Testis (tissue), 3 donors: ENCODE data around the gene PTGDS. TPM values are rescaled to one million over a fixed set of nuclear protein-coding genes. Genes with fewer than 3 reads are reported as not detected.

Experiments used
- DNase-seq: peaks from one replicate; pipeline ENCODE4 v3.0.0-alpha.2; 2019
- H3K27ac ChIP-seq, 2 donors: fragments of 200-600 bp; sonication (generic); one replicate each; pipeline ENCODE4 v1.5.1; 2019
- H3K27me3 ChIP-seq: fragments of 200-600 bp; sonication (generic); one replicate; pipeline ENCODE4 v1.5.1; 2019
- H3K36me3 ChIP-seq: fragments of 200-600 bp; sonication (generic); one replicate; pipeline ENCODE4 v1.5.1; 2017; ENCODE audit warnings: low read depth; ENCODE audit errors: missing control alignments
- H3K4me1 ChIP-seq: fragments of 200-600 bp; sonication (generic); one replicate; pipeline ENCODE4 v1.5.1; 2019
- H3K4me3 ChIP-seq, 2 donors: fragments of 200-600 bp; sonication (generic); one replicate each; pipeline ENCODE4 v1.5.1; 2017 to 2019
- H3K9me3 ChIP-seq: fragments of 200-600 bp; sonication (generic); one replicate; pipeline ENCODE4 v1.5.1; 2017
- CTCF ChIP-seq, 3 experiments: fragments of 450-650 bp in 2 of 3; fragments of 200-600 bp in 1 of 3; sonication (generic) in 1 of 3; IDR thresholded peaks; one replicate each; pipeline ENCODE4 v1.5.1; 2016 to 2019; ENCODE audit warnings: antibody characterized with exemption in 3 of 3, mild to moderate bottlenecking in 2 of 3, moderate library complexity in 1 of 3
- POLR2A ChIP-seq: fragments of 450-650 bp; IDR thresholded peaks from one replicate; pipeline ENCODE4 v1.6.1; 2017; ENCODE audit warnings: antibody characterized with exemption, mild to moderate bottlenecking, moderate library complexity
- WGBS, 2 donors: methylation state at CpG; one replicate each; pipeline ENCODE4 v1.1.5; 2018; 5-methylcytosine and 5-hydroxymethylcytosine counted together
- intact Hi-C: fragments of 100-400 bp; cut with DNase I; formaldehyde crosslinking; loops from one replicate; pipeline ENCODE4 v1.15.1; 2023; ENCODE audit warnings: low total_unique reads
- polyA plus RNA-seq: library from polyadenylated mRNA; stranded (reverse); fragments of 350-450 nt; fragmentation: Illumina TruSeq; extraction: RNeasy Lipid Tissue Mini Kit (QIAGEN cat#74804); gene quantifications from one replicate; pipeline ENCODE4 v1.2.3, GENCODE V29; 2014; ENCODE audit warnings: low read depth, low replicate concordance; ENCODE audit not compliant: insufficient read depth
- total RNA-seq, 2 donors: library from RNA; depleted of rRNA; stranded (reverse); fragments of >200 nt; gene quantifications; one replicate each; pipeline ENCODE4 v1.2.3, GENCODE V29; 2016

Gene PTGDS
- total and polyA plus RNA-seq, 3 donors from 2014 or later, result 4,976 to 5,948 (median 5,554) TPM

GRCh38 chr9:136963341-136963740 lies 14.0 kb upstream of the PTGDS start:
- peak overlapping the region; percentile 81 for H3K27ac ChIP-seq
- H3K9me3 ChIP-seq, result no peaks in the 10 kb centered on the region
- TF ChIP-seq POLR2A (no peak), CTCF (IDR thresholded peaks at IDR 0.05) (no peak)

GRCh38 chr9:136963751-136964150 lies 13.6 kb upstream of the PTGDS start:
- H3K4me3 ChIP-seq, result no peak overlapping the region
- H3K27me3 ChIP-seq, result no peaks in the 10 kb centered on the region
- H3K9me3 ChIP-seq, result no peaks in the 10 kb centered on the region
- intact Hi-C loops, result no loop called here
- DNase-seq, result no peak
- 80 to 82% methylated on average over 2 to 12 of the region's 12 CpGs for WGBS, 2 donors
- H3K27ac ChIP-seq, result peak overlapping the region; percentile 81
- no peak for TF ChIP-seq CTCF (IDR thresholded peaks at IDR 0.05)
- no peak for TF ChIP-seq POLR2A
- H3K36me3 ChIP-seq, result no peaks in the 10 kb centered on the region
- H3K4me1 ChIP-seq, result peaks cover 72% of the 10 kb centered on the region

More at GRCh38 chr9:136963341-136963740, 14.0 kb upstream of the PTGDS start:
- Histone ChIP-seq H3K4me3 (no peak overlapping the region), H3K36me3 (no peaks in the 10 kb centered on the region), H3K27me3 (no peaks in the 10 kb centered on the region), H3K4me1 (peaks cover 68% of the 10 kb centered on the region)
- WGBS, 2 donors, result 50 to 53% methylated on average over 7 to 15 of the region's 15 CpGs
- intact Hi-C loops, result no loop called here
- no peak for DNase-seq

- no peak for TF ChIP-seq CTCF (IDR thresholded peaks at IDR 0.05)
- H3K27ac ChIP-seq, result peak overlapping the region; percentile 81
Observed at GRCh38 chr9:136964171-136964689, 13.1 kb upstream of the PTGDS start.

GRCh38 chr9:136964833-136965422 lies 12.4 kb upstream of the PTGDS start:
- Histone ChIP-seq H3K9me3 (no peaks in the 10 kb centered on the region), H3K36me3 (no peaks in the 10 kb centered on the region), H3K4me3 (no peak overlapping the region), H3K27me3 (no peaks in the 10 kb centered on the region), H3K27ac (peak overlapping the region; percentile 81), H3K4me1 (peaks cover 72% of the 10 kb centered on the region)
- WGBS, 2 donors, result 75 to 87% methylated on average over 25 to 26 of the region's 26 CpGs
- DNase-seq, result no peak
- TF ChIP-seq POLR2A, result no peak
- no peak for TF ChIP-seq CTCF (IDR thresholded peaks at IDR 0.05)
- intact Hi-C loops, result no loop called here

More at GRCh38 chr9:136964171-136964689, 13.1 kb upstream of the PTGDS start:
- Histone ChIP-seq H3K36me3 (no peaks in the 10 kb centered on the region), H3K27me3 (no peaks in the 10 kb centered on the region), H3K4me3 (no peak overlapping the region), H3K4me1 (peaks cover 72% of the 10 kb centered on the region), H3K9me3 (no peaks in the 10 kb centered on the region)
- intact Hi-C loops, result no loop called here
- no peak for DNase-seq
- 64 to 70% methylated on average over 5 to 22 of the region's 22 CpGs for WGBS, 2 donors
